ENCODE data around the gene CCDC57. TPM values are rescaled to one million over a fixed set of nuclear protein-coding genes. Genes with fewer than 3 reads are reported as not detected.

The CCDC57 gene
- total and polyA plus RNA-seq, 2 of the 8 experiments (the other 6 are each of a cell fraction or from before 2014, with no cell fraction given) = 8.4 to 12.9 TPM

DNA sequence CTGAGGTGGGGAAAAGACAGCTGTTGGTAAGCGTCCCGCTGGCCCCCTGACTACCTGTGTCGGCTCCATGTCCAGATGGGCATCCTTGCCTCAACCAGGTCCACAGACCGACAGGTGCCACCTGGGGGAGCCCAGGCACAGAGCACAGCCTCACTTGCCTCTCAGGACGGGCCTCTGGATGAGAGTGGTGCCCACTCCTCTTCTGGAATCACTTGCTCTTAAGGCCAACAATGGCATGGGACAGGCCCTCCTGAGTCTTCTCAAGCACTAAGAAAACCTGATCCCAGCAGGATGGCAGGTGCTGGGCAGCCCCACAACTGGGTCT, 33.4 kb upstream of the CCDC57 start:
- no peak overlapping the region for H2BK5ac ChIP-seq (ENCODE audit: low read depth, low read length)
- H2BK15ac ChIP-seq (ENCODE audit: low read length) = no peak overlapping the region
- H3K4ac ChIP-seq (replicated peaks; ENCODE audit: insufficient read length, low read depth, low read length) = no peak overlapping the region
- H3K23ac ChIP-seq (ENCODE audit: insufficient read length) = no peak overlapping the region
- no peak overlapping the region for H2BK20ac ChIP-seq (ENCODE audit: low read length)
- H3K27ac ChIP-seq (ENCODE audit: low read depth, low read length) = no peak overlapping the region
- H2BK120ac ChIP-seq (replicated peaks; ENCODE audit: low read depth, low read length) = no peak overlapping the region
- H3K36me3 ChIP-seq (ENCODE audit: control insufficient read depth in 2 of 4, insufficient read depth in 4 of 4, low read length in 3 of 4) = peaks cover 39 to 86% (median 79%) of the 10 kb centered on the region in 4 experiments
- WGBS, 2 experiments (ENCODE audit: extremely low coverage in 1 of 2, insufficient coverage in 1 of 2, insufficient read length in 1 of 2, insufficient replicate concordance in 2 of 2, low coverage in 1 of 2, low lambda C conversion rate in 2 of 2, missing lambda C conversion rate in 1 of 2) = 96% methylated on average over 5 of the region's 5 CpGs; no CpG with 5 or more reads in 1 of the 2 experiments
- H3K79me2 ChIP-seq (ENCODE audit: control insufficient read depth in 1 of 2, insufficient read depth in 2 of 2, low read length in 2 of 2) = peaks cover 0 to 22% of the 10 kb centered on the region in 2 experiments; a peak in 1 of 4 replicates
- no peak overlapping the region for H3K4me2 ChIP-seq (ENCODE audit: insufficient read depth in 1 of 2, low read depth in 2 of 2, low read length in 2 of 2)
- FAIRE-seq (no peak), DNase-seq (ENCODE audit: low read depth in 1 of 2, low spot score in 2 of 2) (no peak)
- peaks cover 45 to 48% of the 10 kb centered on the region in 2 experiments for H4K20me1 ChIP-seq (replicated peaks in 1 of 2; ENCODE audit: control insufficient read depth in 1 of 2, insufficient read depth in 2 of 2, low read length in 2 of 2)
- no peaks in the 10 kb centered on the region for H3K23me2 ChIP-seq (ENCODE audit: low read depth, low read length)
- no peak overlapping the region for H3K9ac ChIP-seq (replicated peaks in 1 of 4; ENCODE audit: extremely low read depth in 1 of 4, low read depth in 3 of 4, low read length in 3 of 4)
- POLR2A ChIA-PET (ENCODE audit: partially characterized antibody) = interaction anchor here (1.3 to 1.6 kb wide), 2 partner anchors 9 to 12 kb away, joined by 4 to 5 read pairs; no protein-coding TSS in a partner anchor
- no peaks in the 10 kb centered on the region for H3K27me3 ChIP-seq (replicated peaks in 1 of 4; ENCODE audit: control insufficient read depth in 3 of 4, extremely low read depth in 1 of 4, insufficient read depth in 3 of 4, low read length in 3 of 4)
- H4K91ac ChIP-seq (replicated peaks; ENCODE audit: insufficient read length, low read length) = no peak overlapping the region
- H3K18ac ChIP-seq (ENCODE audit: extremely low read depth, low read length) = no peak overlapping the region
- CTCF ChIA-PET (ENCODE audit: partially characterized antibody) = interaction anchor here (1.0 to 1.3 kb wide), 4 partner anchors 9 to 92 kb away, joined by 3 to 10 read pairs (median 5); no protein-coding TSS in a partner anchor
- no peak overlapping the region for H2AFZ ChIP-seq (ENCODE audit: low read length)
- no peaks in the 10 kb centered on the region; a peak in 1 of 4 replicates for H3K9me3 ChIP-seq (ENCODE audit: insufficient read depth in 2 of 2, low read depth in 1 of 2, low read length in 1 of 2)
- no peak overlapping the region for H4K5ac ChIP-seq (ENCODE audit: insufficient read length, low read depth, low read length)
- no peak overlapping the region for H2AK5ac ChIP-seq (ENCODE audit: low read depth, low read length)
- H3K4me3 ChIP-seq (ENCODE audit: extremely low read depth in 1 of 4, insufficient read depth in 2 of 4, low read depth in 3 of 4, low read length in 4 of 4) = no peak overlapping the region
- H3K14ac ChIP-seq (ENCODE audit: insufficient read length) = no peak overlapping the region
- H3K79me1 ChIP-seq (ENCODE audit: low read depth, low read length) = peaks cover 16% of the 10 kb centered on the region
- H2BK12ac ChIP-seq (ENCODE audit: low read depth, low read length) = no peak overlapping the region
- H3K56ac ChIP-seq (replicated peaks; ENCODE audit: insufficient read length, low read depth, low read length) = no peak overlapping the region
- no peaks in the 10 kb centered on the region; a peak in 1 of 7 replicates for H3K4me1 ChIP-seq (replicated peaks in 1 of 4; ENCODE audit: control insufficient read depth in 3 of 4, insufficient read depth in 4 of 4, low read length in 3 of 4)
- peak overlapping the region; percentile 4; the same call in 1 of the 2 replicates for H4K8ac ChIP-seq (ENCODE audit: extremely low read depth, insufficient read depth, low read length)
- TF ChIP-seq EGR1 (IDR thresholded peaks at IDR 0.05; ENCODE audit: borderline replicate concordance, low read depth, low read length) (no peak), BACH1 (IDR thresholded peaks at IDR 0.05; ENCODE audit: low read length) (no peak), CBX8 (IDR thresholded peaks at IDR 0.05; ENCODE audit: borderline replicate concordance, low read depth, low read length) (no peak), SAP30 (IDR thresholded peaks at IDR 0.05; ENCODE audit: insufficient read depth, insufficient replicate concordance, low read length) (no peak), SIN3A (conservative IDR thresholded peaks at IDR 0.05 in 1 of 2, IDR thresholded peaks at IDR 0.05 in 1 of 2; ENCODE audit: low read depth in 1 of 2, low read length in 2 of 2) (no peak), FOSL1 (IDR thresholded peaks at IDR 0.05; ENCODE audit: insufficient read depth, low read depth, low read length) (no peak), EP300 (IDR thresholded peaks at IDR 0.05; ENCODE audit: borderline replicate concordance in 1 of 2, low read depth in 2 of 2, low read length in 2 of 2) (no peak)
- TF ChIP-seq, protein P1, sequence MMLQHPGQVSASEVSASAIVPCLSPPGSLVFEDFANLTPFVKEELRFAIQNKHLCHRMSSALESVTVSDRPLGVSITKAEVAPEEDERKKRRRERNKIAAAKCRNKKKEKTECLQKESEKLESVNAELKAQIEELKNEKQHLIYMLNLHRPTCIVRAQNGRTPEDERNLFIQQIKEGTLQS (IDR thresholded peaks at IDR 0.05; ENCODE audit: insufficient read depth, low read depth, low read length) = no peak
